HCEC 1CT (cell line): ENCODE data around the gene KCNJ13.

Experiments used
- DNase-seq: peaks from one replicate; pipeline ENCODE4 v3.0.0-alpha.2; 2017

The KCNJ13 gene

DNA sequence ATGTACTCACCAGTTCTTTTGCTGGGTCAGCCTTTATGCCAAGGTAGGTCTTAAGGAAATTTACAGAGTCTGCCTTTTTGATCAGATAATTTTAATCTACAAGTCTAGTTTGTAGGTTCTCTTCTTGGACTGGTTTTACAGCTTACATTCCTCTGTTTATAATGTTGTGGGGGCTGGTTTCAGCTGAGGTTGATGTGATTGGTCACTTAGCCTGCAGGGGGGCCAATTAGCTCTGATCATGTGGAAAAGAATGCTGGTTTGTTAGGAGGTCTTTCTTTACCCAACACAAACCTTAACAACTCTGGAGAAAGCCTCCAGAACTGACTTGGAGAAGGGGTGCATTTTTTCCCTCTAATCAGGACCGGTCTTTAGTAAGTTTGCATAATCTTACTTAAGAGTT, at the start of gene KCNJ13:
TSS of gene KCNJ13 (minus strand) at position 131 of the 400 bp plus-strand sequence. CDS start 5,203 bp downstream, outside the sequence.
- no peak for DNase-seq

DNA sequence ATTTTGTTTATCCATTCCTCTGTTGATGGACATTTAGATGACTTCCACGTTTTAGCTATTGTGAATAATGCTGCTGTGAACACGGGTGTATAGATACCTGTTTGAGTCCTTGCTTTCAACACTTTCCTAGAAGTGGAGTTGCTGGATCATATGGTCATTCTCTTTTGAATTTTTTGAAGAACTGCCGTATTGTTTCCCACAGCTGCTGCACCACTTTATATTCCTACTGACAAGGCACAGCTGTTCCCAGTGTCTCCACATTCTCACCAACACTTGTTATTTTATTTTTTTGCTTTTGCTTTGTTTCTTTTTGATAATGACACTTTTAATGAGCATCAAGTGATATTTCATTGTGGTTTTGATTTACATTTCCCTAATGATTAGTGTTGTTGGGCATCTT, 41.4 kb upstream of the KCNJ13 start:
- no peak for DNase-seq

DNA sequence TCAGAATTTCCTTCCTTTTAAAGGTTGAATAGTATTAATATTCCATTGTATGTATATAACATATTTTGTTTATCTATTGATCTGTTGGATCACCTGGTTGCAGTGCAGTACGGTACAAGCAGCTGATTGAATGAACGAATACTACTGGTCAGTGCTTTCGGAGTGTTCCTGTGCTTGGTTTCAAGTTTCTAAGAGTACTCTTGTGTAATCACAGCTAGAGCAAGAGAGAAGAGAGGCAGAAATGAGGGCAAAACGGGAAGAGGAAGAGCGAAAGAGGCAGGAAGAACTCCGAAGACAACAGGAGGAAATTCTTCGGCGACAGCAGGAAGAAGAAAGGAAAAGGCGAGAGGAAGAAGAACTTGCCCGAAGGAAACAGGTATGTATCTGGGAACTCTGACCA, 40.3 kb upstream of the KCNJ13 start:
- DNase-seq: no peak

DNA sequence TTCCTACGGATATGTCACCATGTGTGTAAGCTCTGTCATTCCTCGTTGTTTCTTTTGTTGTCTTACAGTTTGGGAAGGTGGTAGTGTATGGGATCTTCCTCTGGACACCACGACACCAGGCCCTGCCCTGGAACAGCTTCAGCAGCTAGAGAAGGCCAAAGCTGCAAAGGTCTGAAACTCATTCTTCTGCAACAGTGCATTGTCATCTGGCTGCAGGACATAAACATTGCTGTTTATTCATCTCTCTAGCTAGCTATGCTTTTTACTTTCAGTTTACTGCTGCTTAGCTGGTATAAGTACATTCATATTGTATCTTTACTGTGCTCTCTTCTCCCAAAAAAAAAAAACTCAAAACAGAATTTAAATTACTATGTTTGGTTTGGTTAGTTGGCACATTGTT, 39.2 kb upstream of the KCNJ13 start:
- no peak for DNase-seq

DNA sequence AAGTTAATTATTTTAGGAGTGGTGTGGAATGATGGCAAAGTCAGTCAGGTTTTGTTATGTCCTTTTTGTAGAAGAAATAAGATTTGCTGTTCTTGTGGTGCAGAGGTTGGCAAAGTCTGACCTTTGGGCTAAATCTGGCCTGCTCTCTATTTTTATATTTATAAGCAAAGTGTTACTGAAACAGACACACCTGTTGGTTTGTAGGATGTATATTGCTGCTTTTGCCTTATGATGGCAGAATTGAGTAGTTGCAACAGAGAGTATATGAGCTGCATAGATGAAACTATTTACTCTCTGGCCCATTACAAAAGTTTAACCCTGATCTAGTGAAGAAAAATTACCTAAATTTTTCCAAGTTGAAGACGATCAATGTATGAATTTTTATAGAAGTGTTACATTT, 34.1 kb upstream of the KCNJ13 start:
- no peak for DNase-seq

- DNase-seq: no peak
Measured at GRCh38 chr2:232809349-232810124, 33.2 kb upstream of the KCNJ13 start.

GRCh38 chr2:232802091-232802490, 25.7 kb upstream of the KCNJ13 start:
- DNase-seq: no peak

DNA sequence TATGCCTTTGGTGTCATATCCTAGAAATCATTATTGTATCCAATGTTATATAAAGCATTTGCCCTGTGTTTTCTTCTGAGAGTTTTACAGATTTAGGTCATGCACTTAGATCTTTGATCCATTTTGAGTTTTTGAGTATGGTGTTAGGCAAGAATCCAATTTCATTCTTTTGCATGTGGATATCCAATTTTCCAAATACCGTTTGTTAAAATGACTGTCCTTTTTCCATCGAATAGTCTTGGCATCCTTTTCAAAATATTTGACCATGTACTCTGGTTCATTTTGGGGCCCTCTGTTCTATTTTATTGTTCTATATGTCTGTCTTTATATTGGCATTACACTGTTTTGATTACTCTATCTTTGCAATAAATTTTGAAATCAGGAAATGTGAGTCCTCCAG, 23.8 kb upstream of the KCNJ13 start:
- no peak for DNase-seq

GRCh38 chr2:232798187-232798586, 21.8 kb upstream of the KCNJ13 start:
- no peak for DNase-seq

DNA sequence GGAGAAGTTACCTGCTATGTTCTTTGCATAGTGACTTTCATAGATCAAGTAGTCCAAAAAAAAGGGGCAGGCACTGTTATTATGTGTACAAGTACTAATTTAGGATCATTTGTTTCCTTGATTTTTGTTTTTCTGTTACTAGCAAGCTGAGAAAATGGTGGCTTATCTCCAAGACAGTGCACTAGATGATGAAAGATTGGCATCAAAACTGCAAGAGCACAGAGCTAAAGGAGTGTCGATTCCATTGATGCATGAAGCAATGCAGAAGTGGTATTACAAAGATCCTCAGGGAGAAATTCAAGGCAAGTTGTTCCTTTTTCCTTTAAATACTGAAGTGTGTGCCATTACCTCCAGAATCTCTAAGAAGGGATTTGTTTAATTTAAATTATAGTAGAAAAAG, 19.6 kb upstream of the KCNJ13 start:
- no peak for DNase-seq

- no peak for DNase-seq
Measured at GRCh38 chr2:232794981-232795380, 18.6 kb upstream of the KCNJ13 start.

GRCh38 chr2:232793271-232793670, 16.9 kb upstream of the KCNJ13 start:
- DNase-seq: no peak

GRCh38 chr2:232791518-232791917, 15.2 kb upstream of the KCNJ13 start:
- DNase-seq: no peak

- no peak for DNase-seq
Measured at GRCh38 chr2:232789082-232789481, 12.7 kb upstream of the KCNJ13 start.

GRCh38 chr2:232787806-232788205, 11.4 kb upstream of the KCNJ13 start:
- no peak for DNase-seq

- DNase-seq: no peak
Measured at GRCh38 chr2:232783278-232783677, 6.9 kb upstream of the KCNJ13 start.

GRCh38 chr2:232781765-232782164, 5.4 kb upstream of the KCNJ13 start:
- DNase-seq: peak; percentile 29

DNA sequence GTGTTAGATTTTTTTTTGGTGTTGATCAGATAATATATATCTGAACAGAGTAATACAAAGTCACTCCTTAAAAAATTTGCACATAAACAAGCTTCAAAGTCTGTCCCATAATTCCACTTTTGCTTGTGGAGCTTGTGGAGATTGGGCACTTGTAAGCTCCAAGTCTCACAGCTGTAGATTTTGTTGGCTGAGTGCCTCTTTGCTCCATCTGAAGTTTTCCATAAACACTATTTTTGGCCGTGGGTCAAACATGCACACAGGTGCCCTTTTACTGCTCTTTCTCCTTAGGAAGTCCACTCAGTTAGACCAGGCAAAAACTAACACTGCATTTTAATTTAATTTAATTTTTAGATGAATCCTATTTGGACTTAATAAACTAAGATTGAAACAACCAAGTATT, 3.6 kb upstream of the KCNJ13 start:
- DNase-seq: no peak

DNA sequence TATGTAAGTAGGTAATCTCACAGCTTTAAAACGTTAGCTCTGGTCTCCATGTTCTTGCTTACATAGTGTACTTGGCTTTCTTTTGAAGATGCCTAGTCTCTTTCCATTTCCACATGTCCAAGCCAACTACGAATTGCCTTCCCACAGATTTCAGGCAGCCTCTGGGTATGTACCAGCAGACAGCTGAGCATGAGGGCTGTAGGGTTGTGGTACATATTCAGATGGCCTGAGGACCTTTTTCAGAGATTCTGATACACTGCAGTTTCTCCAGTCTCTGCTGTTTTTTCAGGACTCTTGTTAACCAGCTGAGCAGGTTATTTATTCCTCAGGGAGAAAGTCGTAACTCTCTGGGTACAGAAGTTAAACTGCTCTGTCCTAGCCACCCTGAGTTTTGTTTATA, 3.1 kb upstream of the KCNJ13 start:
- DNase-seq: no peak

GRCh38 chr2:232777276-232777675, 911 bp upstream of the KCNJ13 start:
- DNase-seq: no peak

DNA sequence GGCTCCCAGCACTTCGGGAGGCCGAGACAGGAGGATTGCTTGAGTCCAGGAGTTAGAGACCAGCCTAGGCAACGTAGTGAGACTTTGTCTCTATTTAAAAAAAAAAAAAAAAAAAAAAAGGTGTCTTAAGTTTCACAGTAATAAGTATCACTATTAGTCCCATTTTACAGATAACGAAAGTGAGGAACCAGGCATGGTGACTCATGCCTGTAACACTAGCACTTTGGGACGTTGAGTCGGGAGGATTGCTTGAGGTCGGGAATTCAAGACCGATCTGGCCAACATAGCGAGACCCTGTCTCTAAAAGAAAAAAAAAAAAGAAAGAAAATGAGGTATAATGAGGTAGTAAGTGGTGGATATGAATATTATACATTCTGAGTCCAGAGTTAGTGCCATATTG, 2.5 kb downstream of the KCNJ13 start:
- no peak for DNase-seq

- no peak for DNase-seq
Measured at GRCh38 chr2:232772531-232772930, 3.8 kb downstream of the KCNJ13 start.

- DNase-seq: no peak
Measured at GRCh38 chr2:232771870-232772269, 4.5 kb downstream of the KCNJ13 start.

DNA sequence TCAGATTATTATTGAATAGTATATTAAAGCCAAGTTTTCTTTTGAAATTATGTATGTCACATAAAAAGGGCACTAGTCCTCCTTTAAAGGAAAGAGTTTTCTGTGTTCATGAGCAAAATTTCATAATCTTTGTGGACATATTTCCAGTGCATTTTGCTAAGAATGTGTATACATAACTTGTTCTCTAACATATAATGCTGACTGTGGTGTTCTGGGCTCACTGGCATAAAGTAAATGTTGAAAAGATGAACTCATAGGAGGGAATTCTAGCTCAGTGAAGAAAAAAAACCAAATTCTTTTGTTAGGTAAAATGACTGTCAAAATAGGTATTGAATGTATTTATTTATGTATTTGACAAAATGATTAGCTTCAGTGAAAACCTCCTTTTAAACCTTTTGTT, 6.2 kb downstream of the KCNJ13 start:
- DNase-seq: no peak

DNA sequence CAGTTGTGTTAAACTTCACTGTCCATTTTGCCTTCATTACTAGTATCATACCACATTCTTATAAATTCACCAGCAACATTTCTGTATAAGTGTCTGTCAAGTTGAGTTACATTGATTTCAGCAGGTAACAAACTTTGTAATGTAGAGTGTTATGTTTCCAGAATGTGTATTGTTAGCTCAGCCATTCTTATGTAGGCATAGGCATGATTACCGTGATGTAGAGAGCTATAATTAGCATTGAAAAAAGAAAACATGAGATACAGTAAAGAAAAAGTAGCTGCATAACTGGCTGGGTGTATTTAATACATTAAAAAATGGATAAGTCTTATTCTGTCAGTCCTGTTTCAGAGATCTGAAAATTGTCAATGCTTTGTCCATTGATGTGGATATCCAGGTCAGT, 8.5 kb downstream of the KCNJ13 start:
- no peak for DNase-seq
